ENCODE results near the gene NEURL1B. TPM values are rescaled to one million over a fixed set of nuclear protein-coding genes. Genes with fewer than 3 reads are reported as not detected.

Gene NEURL1B, protein sequence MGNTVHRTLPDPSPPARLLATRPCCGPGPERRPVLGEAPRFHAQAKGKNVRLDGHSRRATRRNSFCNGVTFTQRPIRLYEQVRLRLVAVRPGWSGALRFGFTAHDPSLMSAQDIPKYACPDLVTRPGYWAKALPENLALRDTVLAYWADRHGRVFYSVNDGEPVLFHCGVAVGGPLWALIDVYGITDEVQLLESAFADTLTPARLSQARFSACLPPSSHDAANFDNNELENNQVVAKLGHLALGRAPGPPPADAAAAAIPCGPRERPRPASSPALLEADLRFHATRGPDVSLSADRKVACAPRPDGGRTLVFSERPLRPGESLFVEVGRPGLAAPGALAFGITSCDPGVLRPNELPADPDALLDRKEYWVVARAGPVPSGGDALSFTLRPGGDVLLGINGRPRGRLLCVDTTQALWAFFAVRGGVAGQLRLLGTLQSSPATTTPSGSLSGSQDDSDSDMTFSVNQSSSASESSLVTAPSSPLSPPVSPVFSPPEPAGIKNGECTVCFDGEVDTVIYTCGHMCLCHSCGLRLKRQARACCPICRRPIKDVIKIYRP
- total RNA-seq = 1 to 10 TPM; 3.9 to 4.2 TPM

DNA sequence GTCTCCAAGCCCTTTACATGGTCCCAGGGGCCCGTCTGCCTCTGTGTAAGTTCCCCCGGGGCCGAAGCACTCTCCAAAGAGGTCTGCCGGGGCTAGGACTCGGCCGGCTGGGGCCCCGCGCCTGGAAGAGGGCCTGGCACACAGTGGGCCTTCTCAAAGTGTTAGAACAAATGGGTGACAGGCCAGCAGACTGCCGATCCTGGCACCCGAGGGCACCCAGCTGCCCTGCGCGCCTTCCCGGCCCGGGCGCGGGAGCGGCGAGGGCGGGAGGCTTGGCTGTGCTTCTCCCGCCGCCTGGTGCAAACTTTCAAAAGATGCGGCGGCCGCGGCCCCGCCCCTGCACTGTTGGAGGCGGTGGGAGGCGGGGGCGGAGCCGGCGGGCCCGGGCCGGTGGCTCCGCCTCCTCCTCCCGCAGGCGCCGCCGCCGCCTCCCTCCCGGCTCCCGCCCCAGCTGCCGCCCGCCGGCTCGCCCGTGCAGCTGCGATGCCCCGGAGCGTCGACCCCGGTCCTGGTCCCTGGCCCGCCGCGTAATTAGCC lies at the start of gene NEURL1B:
Gene NEURL1B, plus strand, starts transcription at position 442 of the 537 bp plus-strand sequence. CDS start 144 bp downstream, outside the sequence.
- H3K36me3 Mint-ChIP-seq (ENCODE audit: low read depth) = no peaks in the 10 kb centered on the region

DNA sequence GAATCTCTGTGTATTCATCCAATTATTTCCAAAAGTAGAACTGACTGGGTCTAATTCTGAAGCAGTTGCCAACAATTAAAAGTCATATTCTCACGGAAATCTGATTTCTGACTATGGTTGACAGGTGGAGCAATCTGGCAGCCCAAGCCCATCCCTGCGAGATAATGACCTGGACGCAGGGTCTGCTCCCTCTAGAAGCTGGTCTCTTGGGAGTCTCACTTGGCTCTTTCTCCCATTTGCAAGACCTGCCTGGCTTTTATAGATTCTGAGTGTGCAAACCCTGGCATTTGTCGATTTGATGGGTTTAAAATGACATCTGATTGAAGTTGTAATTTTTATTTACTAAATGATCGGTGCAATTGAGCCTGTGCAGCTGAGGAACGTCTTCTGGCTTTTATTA lies 49.4 kb upstream of the NEURL1B start:
- H3K36me3 Mint-ChIP-seq (ENCODE audit: low read depth) = no peaks in the 10 kb centered on the region
- H3K27ac Mint-ChIP-seq = no peak overlapping the region
- H3K4me1 Mint-ChIP-seq (ENCODE audit: low read depth) = no peaks in the 10 kb centered on the region
- POLR2A ChIA-PET = no interaction called here
- H3K4me3 Mint-ChIP-seq = no peak overlapping the region
- H3K9me3 Mint-ChIP-seq (ENCODE audit: insufficient read depth) = no peaks in the 10 kb centered on the region
- CTCF ChIA-PET = no interaction called here
- ATAC-seq (no peak), DNase-seq (no peak)
- H3K27me3 Mint-ChIP-seq (ENCODE audit: low read depth) = peaks cover 1% of the 10 kb centered on the region

More for the DNA sequence above, at the start of gene NEURL1B:
- Mint-ChIP-seq H3K9me3 (ENCODE audit: insufficient read depth) (no peaks in the 10 kb centered on the region), H3K27me3 (ENCODE audit: low read depth) (peaks cover 40% of the 10 kb centered on the region), H3K4me1 (ENCODE audit: low read depth) (peaks cover 8% of the 10 kb centered on the region), H3K4me3 (peak within 1 kb of the TSS; percentile 62), H3K27ac (peak within 1 kb of the TSS; percentile 66)
- ATAC-seq (peak; percentile 91), DNase-seq (peak; percentile 79)
- ChIA-PET POLR2A (no interaction called here), CTCF (interaction anchor here (1.4 kb wide), 1 partner anchor 189 kb away, joined by 4 read pairs; no protein-coding TSS in a partner anchor)

DNA sequence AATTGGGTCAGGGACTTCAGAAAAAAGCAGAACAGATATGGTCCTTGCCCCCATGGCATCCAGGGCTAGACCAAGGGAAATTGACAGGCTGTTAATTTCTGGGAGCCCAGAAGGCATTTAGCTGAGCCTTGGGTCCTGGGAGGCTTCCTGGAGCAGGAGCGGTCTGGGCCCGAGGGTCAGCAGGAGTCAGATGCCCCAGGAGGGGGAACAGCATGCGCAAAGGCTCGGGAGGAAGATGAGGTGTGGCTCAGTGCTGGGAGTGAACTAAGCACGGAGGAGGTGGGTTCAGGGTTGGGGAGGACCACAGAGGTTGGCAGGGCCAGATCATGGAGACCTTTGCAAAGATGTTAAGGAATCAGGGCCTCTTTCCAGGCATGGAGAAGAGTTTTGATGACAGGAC lies 48.2 kb upstream of the NEURL1B start:
- H3K4me3 Mint-ChIP-seq = no peak overlapping the region
- CTCF ChIA-PET = no interaction called here

DNA sequence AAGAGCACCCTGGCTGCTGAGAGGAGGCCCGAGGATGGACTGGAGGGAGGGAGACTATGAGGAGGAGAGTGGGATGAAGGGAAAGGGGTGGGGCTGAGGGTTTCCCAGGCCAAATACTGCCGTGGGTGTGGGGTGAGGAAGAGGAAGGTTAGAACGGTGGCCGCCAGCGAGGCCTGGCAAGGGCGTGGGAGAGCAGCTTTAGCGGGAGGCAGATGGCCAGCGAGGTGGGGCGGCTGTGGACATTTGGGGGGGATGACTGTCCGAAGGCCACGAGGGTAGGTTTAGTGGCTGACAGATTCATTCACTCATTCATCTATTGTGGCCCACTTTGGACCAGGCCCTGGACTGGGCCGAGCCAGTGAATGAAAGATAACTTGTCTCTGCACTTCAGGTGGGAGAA lies 47.8 kb upstream of the NEURL1B start:
- DNase-seq (no peak), ATAC-seq (no peak)
- H3K27ac Mint-ChIP-seq = no peak overlapping the region
- no peak overlapping the region for H3K4me3 Mint-ChIP-seq
- H3K4me1 Mint-ChIP-seq (ENCODE audit: low read depth) = no peaks in the 10 kb centered on the region
- ChIA-PET CTCF (no interaction called here), POLR2A (no interaction called here)
- H3K9me3 Mint-ChIP-seq (ENCODE audit: insufficient read depth) = no peaks in the 10 kb centered on the region
- H3K36me3 Mint-ChIP-seq (ENCODE audit: low read depth) = no peaks in the 10 kb centered on the region
- H3K27me3 Mint-ChIP-seq (ENCODE audit: low read depth) = peaks cover 3% of the 10 kb centered on the region

More for the DNA sequence above, 48.2 kb upstream of the NEURL1B start:
- no peak for DNase-seq
- ATAC-seq = no peak
- Mint-ChIP-seq H3K4me1 (ENCODE audit: low read depth) (no peaks in the 10 kb centered on the region), H3K27me3 (ENCODE audit: low read depth) (peaks cover 3% of the 10 kb centered on the region), H3K9me3 (ENCODE audit: insufficient read depth) (no peaks in the 10 kb centered on the region), H3K36me3 (ENCODE audit: low read depth) (no peaks in the 10 kb centered on the region), H3K27ac (no peak overlapping the region)
- POLR2A ChIA-PET = no interaction called here

DNA sequence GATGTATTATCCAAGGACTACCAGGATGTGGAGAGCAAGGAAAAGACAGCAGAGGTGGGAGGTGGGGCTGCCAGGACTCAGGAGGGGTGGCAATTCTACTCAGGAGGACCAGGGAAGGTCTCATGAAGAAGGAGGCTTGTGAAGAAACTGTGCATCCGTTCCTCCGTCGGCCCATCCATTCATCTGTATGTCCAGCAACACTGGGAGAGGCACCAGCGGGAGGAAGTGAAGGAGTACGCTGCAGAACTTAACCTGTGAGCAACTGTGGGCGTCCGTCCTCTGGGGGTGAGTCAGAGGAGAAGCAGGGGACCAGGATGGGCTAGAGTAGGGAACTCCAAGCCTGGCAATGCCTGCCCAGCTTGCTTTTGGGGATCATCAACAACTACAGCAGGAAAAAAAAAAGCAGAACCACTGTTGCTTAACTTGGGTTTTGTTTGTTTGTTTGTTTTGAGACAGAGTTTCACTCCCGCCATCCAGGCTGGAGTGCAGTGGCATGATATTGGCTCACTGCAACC lies 47.3 kb upstream of the NEURL1B start:
- Mint-ChIP-seq H3K4me3 (no peak overlapping the region), H3K9me3 (ENCODE audit: insufficient read depth) (no peaks in the 10 kb centered on the region), H3K27me3 (ENCODE audit: low read depth) (peaks cover 3% of the 10 kb centered on the region), H3K36me3 (ENCODE audit: low read depth) (no peaks in the 10 kb centered on the region), H3K27ac (no peak overlapping the region), H3K4me1 (ENCODE audit: low read depth) (no peaks in the 10 kb centered on the region)
- DNase-seq = no peak
- ChIA-PET CTCF (no interaction called here), POLR2A (no interaction called here)
- ATAC-seq = no peak

DNA sequence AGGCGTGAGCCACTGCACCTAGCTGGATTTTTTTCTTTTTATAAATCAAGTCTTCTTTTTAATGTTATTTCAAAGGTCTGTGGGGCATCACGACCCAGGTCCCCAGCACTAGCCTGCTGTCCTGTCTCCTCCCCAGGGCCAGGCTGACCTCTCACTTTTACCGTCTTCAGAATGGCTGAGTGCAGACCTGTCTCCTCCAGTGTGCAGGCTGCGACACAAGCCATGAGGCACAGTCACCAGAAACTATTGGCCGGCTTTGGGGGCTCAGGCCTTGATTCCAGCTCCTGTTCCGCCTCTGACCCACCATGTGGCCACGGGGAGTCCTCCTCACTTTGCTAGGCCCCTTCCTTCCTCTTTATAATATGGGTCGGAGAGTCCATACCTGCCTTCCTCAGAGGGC lies 46.6 kb upstream of the NEURL1B start:
- ATAC-seq = no peak
- no peak for DNase-seq
- ChIA-PET POLR2A (no interaction called here), CTCF (no interaction called here)
- Mint-ChIP-seq H3K36me3 (ENCODE audit: low read depth) (no peaks in the 10 kb centered on the region), H3K27me3 (ENCODE audit: low read depth) (peaks cover 3% of the 10 kb centered on the region), H3K4me1 (ENCODE audit: low read depth) (no peaks in the 10 kb centered on the region), H3K27ac (no peak overlapping the region), H3K9me3 (ENCODE audit: insufficient read depth) (no peaks in the 10 kb centered on the region), H3K4me3 (no peak overlapping the region)

DNA sequence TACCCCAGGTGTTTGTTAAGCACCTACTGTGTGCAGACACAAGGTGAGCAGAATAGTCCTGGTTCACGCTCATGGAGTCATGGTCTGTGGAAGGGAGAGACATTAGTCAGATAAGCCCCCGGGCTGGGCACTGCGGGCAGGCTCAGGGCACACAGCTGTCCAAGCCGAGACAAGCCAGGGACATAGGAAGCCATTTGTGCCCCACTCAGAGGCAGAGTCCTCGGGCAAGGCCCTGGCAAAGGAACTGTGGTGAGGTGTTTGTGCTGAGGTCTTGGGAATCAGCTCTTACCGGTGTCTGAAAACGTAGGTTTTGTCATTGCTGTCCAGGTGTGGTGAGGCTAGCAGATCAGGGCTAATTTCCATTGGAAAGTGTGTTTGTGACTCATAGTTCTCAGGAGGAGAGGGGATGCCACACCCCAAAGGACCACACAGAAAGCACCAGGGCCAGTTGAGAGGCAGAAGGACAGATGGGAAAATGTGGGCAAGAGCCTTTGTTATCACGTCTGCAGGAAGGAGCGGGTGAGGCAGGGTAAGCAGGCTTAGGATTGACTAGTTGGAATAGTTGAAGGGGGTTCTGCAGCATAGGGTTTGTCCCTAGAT lies 46.1 kb upstream of the NEURL1B start:
- no peaks in the 10 kb centered on the region for H3K4me1 Mint-ChIP-seq (ENCODE audit: low read depth)
- no peak overlapping the region for H3K4me3 Mint-ChIP-seq
- POLR2A ChIA-PET = no interaction called here
- H3K27ac Mint-ChIP-seq = no peak overlapping the region
- H3K9me3 Mint-ChIP-seq (ENCODE audit: insufficient read depth) = no peaks in the 10 kb centered on the region
- no peaks in the 10 kb centered on the region for H3K36me3 Mint-ChIP-seq (ENCODE audit: low read depth)
- CTCF ChIA-PET = no interaction called here
- H3K27me3 Mint-ChIP-seq (ENCODE audit: low read depth) = peaks cover 3% of the 10 kb centered on the region
- ATAC-seq = no peak
- no peak for DNase-seq

DNA sequence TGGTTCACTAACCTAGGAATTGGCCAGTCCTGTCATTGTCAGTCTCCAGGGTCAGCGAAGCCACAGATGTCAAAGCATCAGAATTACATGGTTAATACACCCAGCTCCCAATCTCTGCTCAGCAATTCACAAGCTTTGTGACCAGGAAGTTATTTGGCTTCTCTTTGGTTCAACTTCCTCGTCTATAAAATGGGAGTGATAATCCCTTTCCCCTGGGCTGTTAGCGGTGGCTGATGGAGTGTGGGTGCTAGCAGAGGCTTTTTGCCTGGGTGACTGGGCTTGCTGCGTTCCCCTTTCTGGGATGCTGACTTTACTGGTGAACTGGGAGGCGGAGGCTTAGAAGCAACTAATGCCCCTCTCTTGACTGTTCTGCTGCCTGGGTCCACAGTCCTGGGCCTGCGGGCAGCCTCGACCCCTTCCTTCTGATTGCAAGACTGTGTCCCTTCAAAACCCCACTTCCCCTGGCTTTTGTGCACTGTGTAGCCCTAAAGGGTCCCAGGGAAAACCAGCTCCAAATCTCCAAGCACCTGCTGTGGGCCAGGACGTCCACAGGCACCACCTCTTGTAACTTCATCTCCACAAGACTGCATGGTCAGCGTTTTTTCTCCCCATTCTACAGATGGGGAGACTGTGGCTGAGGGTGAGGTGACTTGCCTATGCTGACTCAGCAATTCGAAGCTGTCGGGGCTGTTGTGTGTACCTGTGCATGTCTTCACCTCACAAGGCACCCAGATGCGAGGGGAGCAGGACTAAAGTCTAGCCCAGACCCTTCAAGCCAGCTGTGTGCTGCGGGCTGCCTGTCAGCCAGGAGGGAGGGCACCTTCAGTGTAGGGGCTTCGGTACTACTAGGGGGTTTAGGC lies 45.2 kb upstream of the NEURL1B start:
- no peak for ATAC-seq
- POLR2A ChIA-PET = no interaction called here
- H3K27ac Mint-ChIP-seq = no peak overlapping the region

DNA sequence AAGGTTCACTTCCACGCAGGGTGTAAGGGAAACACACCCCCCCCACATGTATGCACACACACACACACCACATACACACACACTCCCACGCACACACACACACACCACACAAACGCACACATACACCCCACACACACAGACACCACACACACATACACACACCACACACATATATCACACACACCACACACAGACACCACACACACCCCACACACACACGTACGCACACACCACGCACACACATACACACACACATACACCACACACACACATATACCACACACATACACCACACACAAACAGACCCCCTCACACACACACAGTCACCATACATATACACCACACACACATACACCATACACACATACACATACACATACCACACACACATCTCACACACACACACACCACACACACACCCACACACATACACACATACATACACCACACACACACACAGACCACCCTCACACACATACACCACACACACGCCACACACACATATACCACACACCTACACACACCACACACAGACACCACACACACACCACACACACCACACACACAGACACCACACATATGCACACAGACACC lies 44.3 kb upstream of the NEURL1B start:
- no peaks in the 10 kb centered on the region for H3K9me3 Mint-ChIP-seq (ENCODE audit: insufficient read depth)
- DNase-seq (no peak), ATAC-seq (peak; percentile 8)
- no peaks in the 10 kb centered on the region for H3K4me1 Mint-ChIP-seq (ENCODE audit: low read depth)
- no peak overlapping the region for H3K4me3 Mint-ChIP-seq
- H3K27ac Mint-ChIP-seq = no peak overlapping the region
- ChIA-PET POLR2A (no interaction called here), CTCF (no interaction called here)
- H3K27me3 Mint-ChIP-seq (ENCODE audit: low read depth) = peaks cover 3% of the 10 kb centered on the region
- H3K36me3 Mint-ChIP-seq (ENCODE audit: low read depth) = no peaks in the 10 kb centered on the region

More for the DNA sequence above, 45.2 kb upstream of the NEURL1B start:
- Mint-ChIP-seq H3K36me3 (ENCODE audit: low read depth) (no peaks in the 10 kb centered on the region), H3K27me3 (ENCODE audit: low read depth) (peaks cover 3% of the 10 kb centered on the region), H3K9me3 (ENCODE audit: insufficient read depth) (no peaks in the 10 kb centered on the region), H3K4me1 (ENCODE audit: low read depth) (no peaks in the 10 kb centered on the region), H3K4me3 (no peak overlapping the region)
- CTCF ChIA-PET = no interaction called here
- no peak for DNase-seq

DNA sequence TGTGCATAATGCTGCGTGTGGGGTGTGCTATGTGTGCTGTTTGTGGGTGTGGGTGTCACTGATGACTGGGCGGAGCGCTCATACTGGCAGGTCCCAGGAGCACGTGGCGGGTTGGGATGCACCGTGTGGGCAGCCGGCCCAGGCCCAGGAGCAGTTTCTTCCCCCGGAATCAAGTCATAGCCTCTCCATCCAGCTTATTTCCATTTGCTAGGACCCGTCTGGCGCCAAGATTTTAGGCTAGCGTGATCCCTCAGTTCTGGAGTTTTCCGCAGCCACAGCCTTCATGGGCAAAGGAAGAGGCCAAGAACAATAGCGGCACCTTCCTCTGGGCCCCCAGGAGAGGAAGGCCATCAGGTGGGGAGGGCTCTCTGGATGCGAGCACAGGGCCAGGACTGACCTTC lies 43.3 kb upstream of the NEURL1B start:
- ATAC-seq = no peak
- no peak for DNase-seq
- H3K27me3 Mint-ChIP-seq (ENCODE audit: low read depth) = peaks cover 3% of the 10 kb centered on the region
- ChIA-PET CTCF (no interaction called here), POLR2A (no interaction called here)
- no peaks in the 10 kb centered on the region for H3K4me1 Mint-ChIP-seq (ENCODE audit: low read depth)
- H3K9me3 Mint-ChIP-seq (ENCODE audit: insufficient read depth) = no peaks in the 10 kb centered on the region
- H3K4me3 Mint-ChIP-seq = no peak overlapping the region
- no peak overlapping the region for H3K27ac Mint-ChIP-seq
- H3K36me3 Mint-ChIP-seq (ENCODE audit: low read depth) = no peaks in the 10 kb centered on the region

All from activated CD8-positive, alpha-beta T cell treated with anti-CD3 and anti-CD28 coated beads, Interleukin-2, amount 10 ng/mL, durations not matched to agents 7 days and 5 days (primary cell).